GM19351 (cell line): ENCODE results near the gene MPPED1.
A peak's percentile ranks its signal among the peaks of the same experiment; 100 is the strongest.

Source experiments
- ATAC-seq: cut with Tn5 transposase; IDR thresholded peaks from one replicate; pipeline ENCODE4 v1.9.1; 2021; ENCODE audit warnings: mild to moderate bottlenecking, moderate library complexity; ENCODE audit not compliant: unreplicated experiment

MPPED1 gene, protein sequence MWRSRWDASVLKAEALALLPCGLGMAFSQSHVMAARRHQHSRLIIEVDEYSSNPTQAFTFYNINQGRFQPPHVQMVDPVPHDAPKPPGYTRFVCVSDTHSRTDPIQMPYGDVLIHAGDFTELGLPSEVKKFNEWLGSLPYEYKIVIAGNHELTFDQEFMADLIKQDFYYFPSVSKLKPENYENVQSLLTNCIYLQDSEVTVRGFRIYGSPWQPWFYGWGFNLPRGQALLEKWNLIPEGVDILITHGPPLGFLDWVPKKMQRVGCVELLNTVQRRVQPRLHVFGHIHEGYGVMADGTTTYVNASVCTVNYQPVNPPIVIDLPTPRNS

DNA sequence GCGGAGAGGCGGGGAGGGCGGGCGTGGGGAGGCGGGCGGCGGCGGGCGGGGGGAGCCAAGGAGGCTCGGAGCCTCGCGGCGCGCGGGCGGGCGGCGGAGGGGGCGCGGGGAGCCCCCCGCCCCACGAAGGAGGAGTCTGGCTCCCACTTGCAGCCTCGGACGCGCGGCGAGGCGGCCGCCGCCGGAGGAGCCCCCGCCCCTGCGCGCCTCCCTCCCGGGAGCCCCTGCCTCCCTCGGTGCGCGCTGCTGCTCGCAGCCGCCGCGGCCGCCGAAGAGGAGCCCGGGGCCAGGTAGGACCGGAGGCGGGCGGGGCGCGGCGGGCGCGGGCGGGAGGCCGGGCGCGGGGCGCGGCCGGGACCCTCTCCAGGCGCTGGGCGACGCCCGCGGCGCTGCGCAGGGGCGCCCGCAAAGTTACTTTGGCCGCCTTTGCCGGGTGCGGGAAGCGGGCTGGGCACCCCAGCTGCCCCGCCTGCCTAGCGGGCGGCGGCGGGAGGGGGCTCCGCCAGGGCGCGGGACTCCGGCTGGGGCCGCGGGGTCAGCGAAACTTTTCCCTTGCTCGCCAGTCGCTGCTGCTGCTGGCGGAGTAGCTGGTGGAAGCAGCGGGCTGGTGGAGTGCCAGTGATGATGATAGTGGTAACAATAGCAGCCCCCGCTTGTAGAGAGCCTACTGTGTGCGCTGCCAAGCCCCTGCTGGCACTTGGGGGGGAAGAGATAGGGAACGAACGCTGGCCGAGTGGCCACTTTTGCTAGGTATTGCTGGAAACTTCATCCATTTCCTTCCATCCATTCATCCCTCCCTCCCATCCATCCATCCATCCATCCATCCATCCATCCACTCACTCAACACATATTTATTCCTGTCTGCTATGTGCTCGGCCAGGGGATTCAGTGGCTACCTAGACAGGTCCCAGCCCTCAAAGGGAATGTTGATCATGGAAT is at the start of gene MPPED1:
Gene MPPED1 (plus strand): TSS at position 146 of the 939 bp plus-strand sequence. CDS start 12,972 bp downstream, outside the sequence.
- no peak for ATAC-seq

DNA sequence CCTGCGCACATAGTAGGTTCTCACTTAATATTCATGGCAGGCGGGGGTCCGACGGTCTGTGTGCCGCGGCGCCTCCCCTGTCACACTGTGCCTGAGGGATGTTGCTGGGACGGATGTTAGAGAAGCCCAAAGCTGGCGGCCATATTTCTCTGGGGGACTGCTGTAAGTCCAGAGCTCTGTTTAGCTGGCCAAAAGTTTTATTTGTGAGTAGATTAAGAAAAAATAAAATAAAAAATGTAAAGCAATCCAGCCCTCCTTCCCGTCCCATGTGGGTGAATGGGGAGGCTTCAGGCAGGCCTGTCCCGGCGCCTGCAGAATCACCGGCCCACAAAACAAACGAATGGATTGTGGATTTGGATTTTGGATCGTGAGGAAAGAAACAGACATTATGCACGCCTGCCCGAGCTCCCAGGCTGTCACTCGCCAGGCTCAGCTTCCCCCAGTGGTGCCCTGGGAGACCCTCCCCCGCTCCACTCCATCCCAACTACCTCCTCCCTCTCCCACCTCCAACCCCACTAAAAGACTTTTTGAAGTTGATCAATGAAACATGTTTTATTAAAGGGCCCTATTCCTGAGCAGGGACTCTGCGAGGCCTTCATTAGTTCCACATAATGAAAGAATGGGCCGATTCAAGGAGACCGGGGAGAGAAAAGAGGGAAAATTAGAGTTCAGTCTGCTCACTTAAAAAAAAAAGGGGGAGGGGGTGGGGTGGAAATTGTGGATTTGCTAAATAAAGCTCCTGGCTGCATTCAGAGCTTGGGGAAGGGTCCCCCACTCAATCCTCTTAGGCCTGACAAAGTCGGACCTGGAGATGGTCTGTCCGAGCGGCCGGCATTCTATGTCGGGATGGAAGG is 48.3 kb upstream of the MPPED1 start:
- ATAC-seq, result no peak

DNA sequence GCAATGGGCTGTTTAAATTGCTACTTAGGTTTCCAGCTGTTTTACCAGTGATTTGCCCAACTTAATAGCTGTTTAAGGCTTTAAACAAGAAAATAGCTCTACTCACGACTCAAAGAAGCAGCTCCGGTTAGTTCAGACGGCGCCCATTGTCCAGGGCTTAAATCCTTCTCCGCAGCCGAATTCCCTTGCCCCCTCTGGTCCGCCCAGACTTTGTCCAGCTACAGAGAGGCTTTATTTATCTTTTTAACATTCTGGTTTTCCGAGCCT is 47.7 kb upstream of the MPPED1 start:
- ATAC-seq, result no peak

DNA sequence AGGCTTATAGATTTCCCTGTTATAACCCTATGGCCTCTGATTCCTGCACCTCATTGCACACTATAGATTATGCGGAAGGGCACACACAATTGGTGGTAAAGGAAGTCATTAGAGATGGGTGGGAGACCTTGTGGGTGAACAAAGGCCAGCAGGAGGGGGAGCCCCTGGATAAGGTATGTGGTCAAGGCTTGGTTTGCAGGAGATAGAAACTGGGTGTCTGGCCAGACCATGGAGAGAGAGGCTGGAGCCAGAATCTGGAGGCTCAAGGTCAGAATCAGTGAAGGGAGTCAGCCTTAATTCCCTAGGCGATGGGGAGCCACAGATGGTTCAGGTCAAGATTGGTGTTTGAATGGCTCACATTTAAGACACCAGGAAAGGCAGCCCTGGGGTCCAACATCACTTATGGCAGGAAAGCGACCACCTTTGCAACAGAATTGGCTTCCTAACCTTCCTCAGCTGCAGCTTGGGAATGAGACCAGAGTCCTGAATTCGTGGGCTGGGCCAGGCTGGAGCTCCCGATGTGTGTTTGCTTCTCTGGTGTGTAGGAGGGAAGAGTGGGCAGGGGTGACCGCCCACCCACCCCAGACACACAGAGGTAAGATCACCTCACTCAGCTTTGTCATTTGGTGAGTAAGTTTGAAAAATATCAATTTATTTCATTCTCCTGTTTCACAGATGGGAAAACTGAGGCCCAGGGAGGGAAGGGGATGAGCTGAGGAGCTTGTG is 45.9 kb upstream of the MPPED1 start:
- ATAC-seq, result no peak

DNA sequence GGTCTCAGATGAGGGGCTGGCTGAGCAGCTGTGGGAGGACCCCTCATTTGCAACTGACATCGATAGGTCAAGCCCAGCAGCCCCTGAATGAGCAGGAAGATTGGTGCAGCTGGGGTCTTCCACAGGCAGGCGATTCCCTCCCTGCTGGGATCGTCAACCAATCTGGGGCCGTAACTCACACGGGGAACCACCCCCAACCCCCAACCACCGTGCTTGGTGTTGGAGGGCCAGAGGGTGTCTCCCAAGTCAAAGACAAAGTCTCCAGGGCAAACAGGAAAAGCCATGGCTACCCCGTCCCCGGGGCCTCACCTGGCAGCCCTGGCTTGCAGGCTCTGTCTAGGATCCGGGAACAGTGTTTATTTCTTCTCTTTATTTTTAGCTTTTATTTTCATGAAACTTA is 41.8 kb upstream of the MPPED1 start:
- no peak for ATAC-seq

DNA sequence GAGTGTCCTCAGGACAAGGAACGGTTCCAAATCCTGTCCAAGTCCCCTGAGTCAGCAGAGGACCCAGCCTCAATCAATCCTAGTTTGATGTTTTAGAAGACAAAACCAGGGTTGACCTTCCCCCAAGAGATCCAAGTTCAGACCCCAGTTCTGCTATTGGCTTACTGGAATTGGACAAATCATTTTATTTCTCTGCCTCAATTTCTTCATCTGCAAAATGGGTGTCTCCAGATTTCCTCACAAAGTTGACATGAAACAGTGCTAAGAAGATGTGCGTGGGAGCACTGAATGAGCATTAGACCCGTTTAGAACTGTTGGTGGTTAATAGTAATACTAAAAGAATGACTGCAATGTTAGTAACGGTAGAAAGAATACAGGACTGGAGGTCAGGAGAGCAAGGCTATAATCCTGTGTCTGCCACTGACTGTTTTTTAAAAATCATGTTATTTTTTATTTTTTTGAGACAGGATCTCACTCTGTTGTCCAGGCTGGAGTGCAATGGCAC is 35.8 kb upstream of the MPPED1 start:
- ATAC-seq, result no peak

DNA sequence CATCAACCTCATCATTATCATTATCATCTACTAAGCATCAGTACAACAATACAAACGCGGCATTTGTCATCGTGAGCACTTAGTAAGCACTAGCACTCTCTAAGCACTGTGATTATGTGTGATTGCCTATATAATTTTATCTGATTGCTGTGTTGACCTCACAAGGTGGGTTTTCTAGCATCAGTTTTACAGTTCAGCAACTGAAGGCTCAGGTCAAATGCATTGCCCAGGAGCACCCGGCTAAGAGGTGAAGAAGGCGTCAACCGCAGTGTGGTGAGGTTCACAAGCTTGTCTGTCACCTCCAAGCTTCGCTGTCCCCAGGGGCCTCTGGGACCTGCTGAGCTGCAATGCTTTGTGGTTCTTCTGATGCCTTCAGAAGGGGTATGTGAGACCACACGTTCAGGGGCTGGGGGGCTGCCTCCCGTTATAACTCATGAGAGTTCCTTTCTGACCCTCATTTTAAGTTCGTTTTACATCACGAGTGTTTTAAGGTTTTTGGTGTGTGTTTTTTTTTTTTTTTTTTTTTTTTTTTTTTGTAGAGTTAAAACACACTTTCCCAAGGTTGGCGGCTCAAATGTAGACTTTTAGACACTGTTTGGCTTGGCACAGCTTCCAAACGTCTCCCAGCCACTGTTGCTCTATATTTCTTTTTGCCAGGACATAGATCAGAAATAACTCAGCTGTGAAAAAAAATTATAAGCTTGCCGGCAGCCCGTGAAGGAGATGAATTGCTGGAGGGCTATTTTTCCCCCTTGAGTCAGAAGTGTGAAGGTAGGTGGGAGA is 34.9 kb upstream of the MPPED1 start:
- ATAC-seq, result peak; percentile 55

DNA sequence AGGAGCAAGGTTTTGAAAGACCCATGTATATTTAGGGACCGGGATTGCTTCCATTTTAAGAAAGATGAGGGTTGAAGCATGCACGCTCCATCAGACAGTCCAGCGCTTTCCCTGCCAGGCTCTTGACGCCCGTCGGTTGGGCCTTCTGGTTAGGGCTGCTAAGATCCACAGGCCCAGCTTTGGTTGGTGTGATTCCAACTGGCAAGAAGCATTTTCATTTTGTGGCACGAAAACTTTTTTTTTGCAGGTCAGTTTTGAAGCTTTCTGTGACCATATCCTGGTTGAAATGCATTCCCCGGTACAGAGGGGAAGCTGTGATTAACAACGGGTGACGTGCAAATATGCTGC is 34.3 kb upstream of the MPPED1 start:
- ATAC-seq, result no peak

DNA sequence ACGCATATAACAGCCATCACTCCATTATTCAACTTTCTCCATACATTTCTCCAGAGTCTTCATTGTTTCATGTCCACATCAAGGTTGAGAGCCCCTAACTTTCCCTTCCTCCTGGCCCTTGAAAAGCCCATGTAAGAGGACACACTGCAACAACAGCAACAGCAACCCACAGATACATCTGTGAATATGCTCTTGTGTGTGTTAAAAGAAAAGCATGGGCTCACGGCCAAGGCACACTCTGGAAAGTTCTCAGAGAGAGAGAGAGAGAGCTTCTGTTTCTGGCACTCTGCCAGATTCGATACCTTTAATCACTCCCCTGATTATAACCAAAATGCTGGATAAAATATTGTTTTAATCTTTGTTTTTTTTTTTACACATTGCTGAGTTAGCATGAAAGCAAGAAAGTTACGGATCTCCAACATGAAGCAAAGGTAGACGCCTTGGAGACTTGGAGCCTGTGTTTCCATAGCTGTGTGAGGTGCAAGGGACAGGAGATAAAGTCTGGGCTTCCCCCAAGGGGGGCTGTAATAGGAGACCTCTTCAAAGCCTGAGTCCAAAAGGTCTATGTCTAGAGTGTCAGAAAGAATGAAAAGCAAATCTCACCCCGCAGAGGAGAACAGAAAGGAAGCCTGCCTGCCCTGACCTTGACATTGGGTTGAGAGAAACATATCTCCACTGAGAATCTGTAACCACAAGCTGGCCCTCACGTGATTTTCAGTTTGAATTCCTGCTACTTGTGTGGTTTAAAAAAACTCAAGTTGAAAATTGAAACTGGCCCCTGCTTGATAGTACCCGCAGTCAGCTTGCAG is 33.7 kb upstream of the MPPED1 start:
- ATAC-seq, result peak; percentile 61

DNA sequence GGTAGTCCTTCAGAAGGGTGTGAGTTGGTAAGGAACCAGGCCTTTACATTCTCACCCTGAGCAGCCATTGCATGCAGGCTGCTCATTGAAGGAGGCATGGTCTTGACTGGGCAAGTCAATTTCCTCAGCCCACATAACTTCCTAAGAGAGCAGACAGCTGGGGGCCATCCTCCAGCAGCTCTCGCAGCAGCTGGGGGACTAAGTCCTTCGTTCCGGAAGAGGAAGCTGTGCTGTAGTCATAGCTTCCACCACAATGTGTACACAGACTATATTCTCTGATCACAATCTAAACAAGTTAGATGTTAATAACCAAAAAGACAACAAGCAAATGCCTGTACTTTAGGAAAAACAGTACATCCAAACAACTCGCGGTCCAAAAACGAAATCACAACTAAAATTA is 30.1 kb upstream of the MPPED1 start:
- ATAC-seq, result no peak

DNA sequence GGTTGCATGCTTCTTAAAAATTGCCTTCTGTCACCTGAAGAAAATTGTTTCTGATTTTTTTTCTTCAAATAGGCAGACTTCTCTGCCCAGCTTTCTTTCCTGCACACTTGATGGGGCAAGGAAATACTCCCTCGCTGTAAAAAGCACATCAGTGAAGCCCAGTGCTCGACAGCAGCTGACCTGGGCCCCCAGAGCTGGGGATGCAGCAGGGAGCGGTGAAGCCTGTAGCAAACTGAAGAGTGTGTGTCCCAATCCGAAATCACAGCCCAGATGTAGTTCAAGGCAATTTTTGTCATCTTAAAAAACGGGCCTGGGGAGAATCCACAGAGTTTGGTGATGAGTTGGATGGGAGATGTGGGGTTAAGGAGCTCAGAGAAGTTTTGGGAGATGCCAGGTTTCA is 27.0 kb upstream of the MPPED1 start:
- ATAC-seq, result no peak

DNA sequence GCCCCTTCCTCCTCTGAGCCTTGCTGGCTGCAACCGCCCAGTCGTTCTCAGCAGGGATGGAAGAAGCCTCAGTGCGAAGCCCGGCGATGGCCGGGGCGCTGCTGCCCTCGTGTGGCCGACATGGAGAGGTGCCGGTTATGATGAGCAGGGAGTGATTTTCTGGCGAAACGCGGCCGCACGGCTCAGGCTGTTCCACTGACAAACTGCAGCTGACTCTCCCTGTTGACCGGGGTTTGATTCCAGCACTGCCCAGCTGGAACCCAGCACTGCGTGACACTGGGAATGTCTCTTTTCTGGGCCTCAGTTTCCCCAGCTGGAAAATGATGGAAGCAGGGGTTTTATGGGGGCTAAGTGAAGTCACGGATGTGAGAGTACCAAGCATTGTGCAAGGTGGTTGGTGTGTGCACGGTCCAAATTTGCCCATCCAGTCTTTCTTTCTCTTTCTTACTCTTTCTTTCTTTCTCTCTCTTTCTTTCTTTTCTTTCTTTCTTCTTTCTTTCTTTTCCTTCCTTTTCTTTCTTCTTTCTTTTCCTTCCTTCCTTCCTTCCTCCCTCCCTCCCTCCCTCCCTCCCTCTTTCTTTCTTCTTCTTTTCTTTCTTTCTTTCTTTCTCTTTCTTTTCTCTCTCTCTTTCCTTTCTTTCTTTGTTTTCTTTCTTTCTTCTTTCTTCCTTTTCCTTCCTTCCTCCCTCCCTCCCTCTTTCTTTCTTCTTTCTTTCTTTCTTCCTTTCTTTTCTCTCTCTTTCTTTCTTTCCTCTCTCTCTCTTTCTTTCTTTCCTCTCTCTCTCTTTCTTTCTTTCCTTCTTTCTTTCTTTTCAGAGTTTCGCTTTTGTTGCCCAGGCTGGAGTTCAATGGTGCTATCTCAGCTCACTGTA is 25.8 kb upstream of the MPPED1 start:
- no peak for ATAC-seq

DNA sequence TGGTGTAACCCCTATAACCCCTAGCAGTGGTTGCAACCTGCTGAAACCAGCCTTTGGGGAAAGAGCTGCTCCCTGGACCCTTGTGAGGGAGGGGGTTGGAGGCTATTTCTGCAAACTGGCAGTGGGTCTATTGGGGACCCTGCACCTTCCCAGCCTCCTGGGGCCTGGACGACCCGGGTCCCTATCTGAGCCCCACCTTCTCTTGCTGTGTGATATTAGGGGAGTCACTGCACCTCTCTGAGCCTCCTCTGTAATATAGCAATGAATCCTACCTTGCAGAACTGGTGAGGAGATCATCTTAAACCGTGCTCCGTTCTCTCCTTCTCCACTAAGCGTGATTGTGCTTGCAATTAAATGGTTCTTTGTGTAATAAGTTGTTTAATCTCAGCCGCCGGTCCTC is 24.0 kb upstream of the MPPED1 start:
- ATAC-seq, result no peak

DNA sequence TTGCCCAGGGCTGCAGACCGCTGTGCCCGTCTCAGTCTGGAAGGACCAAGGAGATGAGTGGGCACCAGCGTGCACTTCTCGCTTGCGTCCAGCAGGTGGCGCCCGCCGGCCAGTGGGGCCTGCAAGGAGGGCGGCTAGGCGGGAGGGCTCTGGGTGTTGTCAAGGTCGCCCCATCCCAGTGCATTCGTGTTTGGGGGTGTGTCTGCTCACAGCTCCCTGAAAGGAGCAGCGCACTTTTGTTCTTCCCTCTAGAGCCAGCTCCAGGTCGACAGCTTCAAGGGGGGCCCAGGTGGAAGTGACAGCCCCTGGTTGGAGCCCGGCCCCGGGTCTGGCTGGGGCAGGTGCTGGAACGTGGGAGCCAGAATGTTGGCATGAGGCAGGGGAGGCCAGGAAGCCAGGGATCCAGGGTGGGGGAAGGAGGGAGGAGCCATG is 23.4 kb upstream of the MPPED1 start:
- no peak for ATAC-seq

DNA sequence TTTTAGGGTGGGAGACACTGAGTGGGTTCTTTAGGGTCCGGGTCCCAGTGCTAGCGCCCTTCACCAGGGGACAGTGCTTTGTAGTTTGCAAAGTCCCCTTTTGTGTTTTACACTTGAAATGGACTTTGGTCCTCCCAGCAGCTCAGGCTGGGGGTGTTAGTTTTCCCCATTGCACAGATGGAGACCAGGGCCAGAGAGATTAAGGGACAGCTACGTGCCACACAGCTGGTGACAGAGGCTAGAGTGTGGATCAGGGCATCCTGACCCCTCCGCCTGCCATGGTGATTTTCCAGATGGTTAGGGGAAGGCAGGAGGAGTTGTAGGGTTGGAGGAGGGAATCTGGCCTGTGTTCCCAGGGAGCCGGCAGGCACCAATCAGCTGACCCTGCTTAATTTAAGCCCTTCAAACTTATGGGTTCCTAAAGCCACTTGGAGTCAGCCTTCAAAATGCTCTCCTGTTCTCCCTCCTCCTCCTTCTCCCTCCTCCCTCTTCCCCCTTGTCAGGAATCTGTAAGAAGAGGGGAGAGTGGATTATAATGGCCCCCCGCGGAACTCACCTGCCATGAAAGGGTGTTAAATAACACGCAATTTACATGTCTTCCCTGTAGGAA is 22.5 kb upstream of the MPPED1 start:
- no peak for ATAC-seq

DNA sequence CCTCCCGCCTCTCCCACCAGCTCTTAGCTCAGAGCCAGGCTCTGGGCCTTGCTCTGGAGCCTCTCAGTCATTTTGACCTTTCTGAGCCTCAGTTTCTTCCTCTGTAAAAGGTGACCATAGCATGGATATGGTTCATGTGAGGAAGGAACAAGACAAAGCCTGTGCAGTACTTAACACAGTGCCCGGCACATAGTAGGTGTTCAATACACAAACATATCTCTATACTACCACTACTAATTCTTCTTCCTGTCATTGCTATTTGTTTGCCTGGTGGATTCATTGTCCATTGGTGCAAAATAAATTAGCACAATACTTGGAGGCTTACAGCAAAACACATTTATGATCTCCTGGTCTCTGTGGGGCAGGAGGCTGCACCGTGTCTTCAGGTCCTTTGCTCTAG is 21.6 kb upstream of the MPPED1 start:
- ATAC-seq, result no peak

DNA sequence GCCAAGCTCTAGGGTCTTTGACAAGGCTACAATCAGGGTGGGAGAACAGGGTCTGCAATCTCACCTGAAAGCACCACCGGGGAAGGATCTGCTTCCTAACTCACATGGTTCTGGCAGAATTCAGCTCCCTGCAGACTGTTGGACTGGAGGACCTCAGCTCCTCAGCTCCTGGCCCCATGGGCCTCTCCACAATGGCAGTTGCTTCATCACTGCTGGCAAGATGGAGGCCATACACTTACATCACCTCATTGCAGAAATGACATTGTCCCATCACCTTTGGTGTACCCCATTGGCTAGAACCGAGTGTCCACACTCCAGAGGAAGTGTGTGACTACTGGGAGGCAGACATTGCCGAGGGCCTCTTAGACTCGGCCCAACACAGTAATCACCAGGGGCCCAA is 20.9 kb upstream of the MPPED1 start:
- no peak for ATAC-seq

DNA sequence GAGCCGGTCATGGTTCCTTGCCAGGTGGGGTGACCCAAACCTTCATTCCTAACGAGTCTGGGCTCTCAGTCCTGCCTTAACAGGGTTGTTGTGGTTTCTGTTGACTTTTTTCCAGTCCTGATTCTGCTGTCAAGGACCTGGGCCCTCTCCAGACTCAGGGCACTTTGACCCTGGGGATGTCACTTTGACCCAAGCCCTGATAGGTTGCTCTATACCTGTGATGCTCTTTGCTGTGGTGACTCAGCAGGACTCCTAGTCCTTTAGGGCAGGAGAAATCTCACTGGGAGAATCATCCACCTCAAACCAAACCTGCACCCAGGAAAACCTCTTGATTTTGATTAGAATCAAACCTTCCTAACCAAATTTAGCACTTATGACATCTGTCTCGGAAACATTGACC is 20.5 kb upstream of the MPPED1 start:
- no peak for ATAC-seq
